Pons (tissue), 1 donor: ENCODE results near the gene BCKDHA.

Experiments used
- DNase-seq: peaks from one replicate; pipeline ENCODE4 v3.0.0-alpha.2; 2016; ENCODE audit warnings: low spot score

The BCKDHA gene

GRCh38 chr19:41397086-41398049, at the start of gene BCKDHA, which contains the start of gene EXOSC5:
Gene BCKDHA, plus strand, starts transcription at chr19:41397818. Its CDS starts 10 bp downstream, at chr19:41397828.
Gene EXOSC5, minus strand, starts transcription at chr19:41397359. Its CDS starts 31 bp downstream, at chr19:41397328.
- peak; percentile 100 for DNase-seq

- DNase-seq = no peak
Observed at GRCh38 chr19:41350735-41351338, 46.8 kb upstream of the BCKDHA start.

- peak; percentile 55 for DNase-seq
Observed at GRCh38 chr19:41351339-41352245, 46.0 kb upstream of the BCKDHA start.

- no peak for DNase-seq
Observed at GRCh38 chr19:41352279-41352608, 45.4 kb upstream of the BCKDHA start.

- peak; percentile 25 for DNase-seq
Observed at GRCh38 chr19:41352609-41353465, 44.8 kb upstream of the BCKDHA start.

- peak; percentile 61 for DNase-seq
Observed at GRCh38 chr19:41353466-41354342, 43.9 kb upstream of the BCKDHA start, which contains the start of gene TGFB1. Gene TGFB1, minus strand, starts transcription at chr19:41353922. Its CDS starts 878 bp downstream, at chr19:41353044.

- no peak for DNase-seq
Observed at GRCh38 chr19:41354343-41354953, 43.2 kb upstream of the BCKDHA start.

GRCh38 chr19:41355035-41355434, 42.6 kb upstream of the BCKDHA start:
- no peak for DNase-seq

GRCh38 chr19:41355802-41356201, 41.8 kb upstream of the BCKDHA start:
- no peak for DNase-seq

GRCh38 chr19:41356984-41357739, 40.5 kb upstream of the BCKDHA start:
- no peak for DNase-seq

GRCh38 chr19:41357746-41358145, 39.9 kb upstream of the BCKDHA start:
- DNase-seq = no peak

GRCh38 chr19:41359741-41360140, 37.9 kb upstream of the BCKDHA start:
- DNase-seq = no peak

GRCh38 chr19:41362143-41362847, 35.3 kb upstream of the BCKDHA start:
- no peak for DNase-seq

- DNase-seq = no peak
Observed at GRCh38 chr19:41363371-41363752, 34.3 kb upstream of the BCKDHA start.

- DNase-seq = peak; percentile 99
Observed at GRCh38 chr19:41363753-41364523, 33.7 kb upstream of the BCKDHA start, which contains the start of gene B9D2. Gene B9D2, minus strand, starts transcription at chr19:41364149. Its CDS starts 630 bp downstream, at chr19:41363519.

- no peak for DNase-seq
Observed at GRCh38 chr19:41364524-41365391, 32.9 kb upstream of the BCKDHA start.
